NCI-H2196 treated with DMSO at 0.1 percent for 48 hours (cell line): ENCODE data around the gene LCN15.
"Not testable (repeated sequence)": the region's sequence is repeated elsewhere in the genome, so short reads cannot be mapped to it uniquely, and the experiment has no call there.

Experiments used
- DNase-seq: peaks from one replicate; lab custom pipeline; 2025; ENCODE audit not compliant: unreplicated experiment; lab: John Stamatoyannopoulos, UW

Gene LCN15

DNA sequence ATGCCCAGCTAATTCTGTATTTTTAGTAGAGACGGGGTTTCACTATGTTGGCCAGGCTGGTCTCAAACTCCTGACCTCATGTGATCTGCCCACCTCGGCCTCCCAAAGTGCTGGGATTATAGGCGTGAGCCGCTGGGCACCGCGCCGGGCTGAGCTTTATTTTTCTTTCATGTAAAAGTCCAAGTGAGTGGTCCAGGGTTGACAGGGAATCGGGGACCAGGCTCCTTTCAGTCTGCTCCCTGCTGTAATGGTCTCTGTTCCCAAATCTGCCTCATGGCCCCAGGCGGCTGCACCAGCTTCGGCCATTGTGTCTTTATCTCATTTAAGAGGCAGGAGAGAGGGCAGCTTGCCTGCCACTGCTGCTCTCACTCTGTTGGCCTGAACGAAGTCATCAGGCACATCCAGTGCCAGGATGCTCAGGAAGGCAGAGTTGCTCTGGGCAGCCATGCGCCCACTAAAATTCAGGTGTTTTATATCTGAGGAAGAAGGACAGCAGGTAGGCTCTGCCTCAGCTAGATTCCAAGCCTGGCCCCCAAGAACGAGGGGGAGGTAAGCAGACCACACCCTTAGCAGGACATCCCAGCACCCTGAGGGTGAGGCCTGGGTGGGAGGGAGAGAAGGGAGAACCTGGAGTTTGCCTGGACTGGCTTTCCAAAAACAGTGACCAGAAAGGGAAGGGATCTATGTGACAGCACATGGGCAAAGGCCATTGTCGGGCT is 30.1 kb upstream of the LCN15 start:
- no peak for DNase-seq

DNA sequence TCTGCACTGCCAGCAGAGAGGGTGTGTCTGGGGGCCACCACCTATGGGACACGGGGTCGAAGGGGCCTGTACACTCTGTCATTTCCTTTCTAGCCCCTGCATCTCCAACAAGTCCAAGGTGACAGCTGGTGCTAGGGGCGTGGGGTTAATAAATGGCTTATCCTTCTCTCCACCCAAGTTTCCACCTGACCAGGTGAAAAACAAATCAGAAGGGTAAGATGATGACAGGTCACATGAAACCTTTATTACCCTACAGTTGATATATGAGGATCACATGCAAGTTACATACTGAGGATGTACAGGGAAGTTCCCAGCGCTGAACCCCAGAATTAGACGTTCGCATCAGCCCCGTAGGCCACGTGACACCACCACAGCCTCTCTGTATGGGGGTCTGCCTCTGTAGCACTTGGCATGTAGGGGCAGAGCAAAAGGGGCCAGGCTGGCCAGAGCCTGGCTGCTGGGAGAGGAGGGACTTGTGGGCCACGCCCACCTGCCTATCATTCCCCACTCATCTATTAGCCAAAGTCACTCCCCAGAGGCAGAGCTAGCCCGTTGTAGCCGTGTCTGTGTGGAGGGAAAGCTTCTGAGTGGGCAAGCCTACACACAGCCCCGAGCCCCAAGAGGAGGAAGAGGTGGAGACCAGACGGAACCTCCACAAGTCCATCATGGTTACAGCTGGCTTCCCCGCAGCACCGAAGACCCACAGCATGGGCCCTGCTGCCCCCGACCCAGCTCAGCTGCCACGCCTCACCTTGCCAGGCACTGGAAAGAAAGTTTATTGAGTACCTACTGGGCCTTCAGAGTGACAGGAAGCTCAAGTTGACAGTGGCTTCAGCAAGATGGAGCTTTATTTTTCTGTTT is 29.0 kb upstream of the LCN15 start:
- no peak for DNase-seq

DNA sequence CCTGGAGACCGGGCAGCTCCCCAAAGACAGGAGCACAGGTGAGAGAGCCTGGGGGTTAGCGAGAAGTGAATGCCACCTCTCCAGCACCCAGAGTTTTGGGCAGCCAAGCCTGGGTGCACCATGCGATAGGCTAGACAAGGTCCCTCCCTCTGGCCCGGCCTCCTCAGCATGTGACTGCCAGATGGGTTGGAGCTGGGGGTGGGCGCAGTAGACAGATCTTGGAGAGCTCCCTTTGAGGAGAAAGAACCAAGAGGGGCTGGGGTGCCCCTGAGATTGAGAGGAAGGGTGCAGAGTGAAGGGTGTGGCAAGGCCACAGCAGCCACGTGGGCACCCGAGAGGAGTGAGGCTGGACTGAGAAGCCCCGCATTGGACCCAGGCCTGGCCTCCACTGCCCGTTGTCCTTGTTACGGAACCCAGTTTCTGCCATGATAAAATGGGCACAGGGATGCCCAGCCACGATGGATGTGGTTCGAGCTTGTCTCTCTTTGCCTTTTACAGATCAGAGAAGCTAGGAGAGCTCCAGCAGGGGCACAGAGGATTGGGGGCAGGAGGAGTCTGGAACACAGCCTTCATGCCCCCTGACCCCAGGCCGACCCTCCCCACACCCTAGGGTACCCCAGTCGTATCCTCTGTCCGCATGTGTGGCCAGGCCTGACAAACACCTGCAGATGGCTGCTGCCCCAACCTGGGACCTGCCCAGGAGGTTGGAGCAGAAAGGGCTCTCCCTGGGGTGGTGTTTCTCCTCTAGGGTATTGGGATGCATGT is 28.2 kb upstream of the LCN15 start:
- DNase-seq, result no peak

DNA sequence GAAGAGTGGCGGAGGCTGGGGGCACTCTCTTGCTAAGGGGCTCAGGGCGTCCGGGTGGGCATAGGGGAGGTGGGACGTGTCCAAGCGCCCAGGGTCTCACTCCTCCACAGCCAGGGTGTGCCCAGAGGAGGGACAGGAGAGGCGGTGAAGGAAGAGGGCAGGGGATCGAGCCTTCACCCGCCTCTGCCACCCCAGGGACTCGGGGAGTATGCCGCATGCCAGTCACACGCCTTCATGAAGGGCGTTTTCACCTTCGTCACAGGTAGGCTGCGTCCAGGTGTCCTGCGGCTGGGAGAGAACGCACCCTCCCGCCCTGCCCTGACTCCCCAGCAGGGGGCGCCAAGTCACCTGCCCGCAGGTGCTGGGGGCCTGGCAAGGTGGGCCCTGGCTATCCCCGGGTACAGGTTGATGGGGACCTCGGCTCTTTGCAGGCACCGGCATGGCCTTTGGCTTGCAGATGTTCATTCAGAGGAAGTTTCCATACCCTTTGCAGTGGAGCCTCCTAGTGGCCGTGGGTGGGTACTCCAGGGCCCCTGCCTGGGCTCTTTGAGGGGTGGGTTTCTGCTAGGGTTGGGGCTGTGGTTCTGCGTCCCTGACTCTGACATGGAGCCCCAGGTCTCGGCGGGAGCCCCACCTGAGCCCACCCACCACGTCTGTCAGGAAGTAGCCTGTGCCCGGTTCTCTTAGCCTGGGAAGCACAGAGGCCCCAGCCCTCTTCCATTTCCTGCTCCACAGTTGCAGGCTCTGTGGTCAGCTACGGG is 27.4 kb upstream of the LCN15 start:
- peak; percentile 61 for DNase-seq

DNA sequence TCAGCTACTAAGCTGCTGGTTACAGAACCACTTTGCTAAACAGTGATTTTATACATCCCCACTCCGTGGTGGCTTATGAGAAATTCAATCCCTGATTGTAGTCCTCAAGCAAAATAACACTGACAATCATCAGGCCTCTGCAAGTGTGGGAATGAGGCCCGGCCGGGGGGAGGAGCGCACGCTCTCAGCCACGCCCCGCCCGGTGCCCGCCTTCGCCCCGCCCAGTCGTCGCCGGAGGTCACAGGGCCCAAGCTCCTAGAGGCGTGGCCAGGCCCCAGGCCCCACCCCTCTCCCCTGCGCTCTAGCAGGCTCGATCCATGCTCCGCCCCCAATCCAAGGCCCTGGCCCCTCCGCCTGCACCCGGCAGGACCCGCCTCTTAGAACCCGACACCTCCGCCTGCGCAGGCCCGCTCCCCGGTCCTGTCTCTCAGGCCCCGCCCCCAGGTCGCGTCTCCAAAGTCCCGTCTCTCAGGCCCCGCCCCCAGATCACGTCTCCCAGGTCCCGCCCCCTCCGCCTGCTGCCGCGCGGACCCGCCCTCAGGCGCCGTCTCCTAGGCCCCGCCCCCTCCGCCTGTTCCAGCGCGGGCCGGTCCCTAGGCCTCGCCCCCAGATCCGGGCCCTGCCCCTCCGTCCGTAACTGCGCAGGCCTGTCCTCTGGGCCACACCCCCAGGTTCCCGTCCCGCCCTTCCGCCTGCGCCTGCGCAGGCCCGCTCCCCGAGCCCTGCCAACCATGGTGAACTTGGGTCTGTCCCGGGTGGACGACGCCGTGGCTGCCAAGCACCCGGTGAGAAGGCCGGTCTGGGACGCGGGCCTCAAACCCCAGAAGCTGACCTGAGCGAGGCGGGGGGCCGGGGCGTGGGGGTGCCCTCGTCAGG is 26.6 kb upstream of the LCN15 start, which contains the start of gene TMEM141:
Gene TMEM141, plus strand, starts transcription at position 705 of the 876 bp plus-strand sequence. Its CDS starts 27 bp downstream, at position 732.
- peak; percentile 99 for DNase-seq

DNA sequence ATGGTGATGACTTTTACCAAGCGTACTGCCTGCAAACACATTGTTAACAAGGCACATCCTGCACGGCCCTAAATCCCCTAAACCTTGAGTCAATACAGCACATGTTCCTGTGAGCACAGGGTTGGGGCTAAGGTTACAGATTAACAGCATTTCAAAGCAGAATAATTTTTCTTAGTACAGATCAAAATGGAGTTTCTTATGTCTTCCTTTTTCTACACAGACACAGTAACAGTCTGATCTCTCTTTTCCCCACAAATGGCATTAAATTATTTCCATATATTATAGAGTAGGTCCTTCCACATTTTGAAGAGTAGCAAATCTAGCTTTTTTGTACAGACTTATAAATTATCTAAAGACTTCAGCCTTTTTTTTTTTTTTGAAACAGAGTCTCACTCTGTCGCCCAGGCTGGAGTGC is 25.2 kb upstream of the LCN15 start:
- no peak for DNase-seq

DNA sequence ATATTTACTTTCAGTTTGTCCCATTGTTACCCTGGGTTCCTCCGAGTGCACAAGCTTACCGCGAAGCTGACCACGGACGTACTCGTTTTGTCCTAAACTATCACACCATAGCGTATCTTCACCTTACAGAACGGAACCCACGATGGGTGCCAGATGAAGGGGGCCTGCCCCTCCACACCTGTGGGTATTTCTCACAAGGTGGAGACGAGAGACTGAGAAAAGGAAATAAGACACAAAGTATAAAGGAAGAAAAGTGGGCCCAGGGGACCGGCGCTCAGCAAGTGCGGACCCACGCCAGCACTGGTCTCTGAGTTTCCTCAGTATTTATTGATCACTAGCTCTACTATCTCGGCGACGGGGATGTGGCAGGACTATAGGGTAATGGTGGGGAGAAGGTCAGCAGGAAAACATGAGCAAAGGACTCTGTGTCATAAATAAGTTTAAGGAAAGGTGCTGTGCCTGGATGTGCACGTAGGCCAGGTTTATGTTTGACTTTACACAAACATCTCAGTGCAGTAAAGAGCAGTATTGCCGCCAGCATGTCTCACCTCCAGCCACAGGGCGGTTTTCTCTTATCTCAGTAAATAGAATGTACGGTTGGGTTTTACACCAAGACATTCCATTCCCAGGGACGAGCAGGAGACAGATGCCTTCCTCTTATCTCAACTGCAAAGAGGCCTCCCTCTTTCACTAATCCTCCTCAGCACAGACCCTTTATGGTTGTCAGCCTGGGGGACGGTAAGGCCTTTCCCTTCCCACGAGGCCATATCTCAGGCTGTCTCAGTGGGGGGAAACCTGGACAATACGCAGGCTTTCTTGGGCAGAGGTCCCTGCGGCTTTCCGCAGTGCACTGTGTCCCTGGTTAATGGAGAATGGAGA is 24.6 kb upstream of the LCN15 start:
- not testable (repeated sequence) for DNase-seq

DNA sequence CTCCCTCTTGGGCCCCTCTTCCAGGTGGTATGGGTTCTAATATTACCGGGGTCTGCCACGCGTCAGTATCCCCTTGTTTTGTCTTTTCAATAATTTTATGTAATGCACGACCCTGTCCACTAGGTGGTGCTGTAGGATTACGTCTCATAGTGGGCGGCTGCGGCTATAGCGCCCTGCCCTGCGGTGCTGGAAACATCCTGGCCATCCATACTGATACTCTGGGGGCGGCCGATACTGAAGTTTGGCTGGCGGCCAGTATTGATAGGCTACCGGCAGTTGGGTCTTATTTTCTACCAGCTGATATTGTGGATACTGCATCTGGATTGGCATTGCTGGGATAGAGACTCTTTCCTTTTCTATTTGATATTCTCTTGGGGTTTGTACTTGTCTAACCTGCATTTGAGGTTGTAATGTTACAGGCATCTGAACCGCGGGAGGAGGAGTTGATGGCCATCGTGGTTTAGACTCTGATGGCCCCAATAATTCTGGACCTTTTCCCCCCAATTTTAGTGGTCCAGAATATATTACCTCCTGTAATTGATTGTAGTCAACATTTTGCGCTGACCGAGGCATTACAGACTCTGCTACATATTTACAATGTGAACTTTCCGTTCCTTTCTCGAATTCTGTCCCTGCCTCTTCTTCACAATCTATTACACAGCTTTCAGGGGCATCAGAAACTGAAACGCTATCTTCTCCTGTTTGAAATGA is 23.5 kb upstream of the LCN15 start:
- DNase-seq, result peak; percentile 58

DNA sequence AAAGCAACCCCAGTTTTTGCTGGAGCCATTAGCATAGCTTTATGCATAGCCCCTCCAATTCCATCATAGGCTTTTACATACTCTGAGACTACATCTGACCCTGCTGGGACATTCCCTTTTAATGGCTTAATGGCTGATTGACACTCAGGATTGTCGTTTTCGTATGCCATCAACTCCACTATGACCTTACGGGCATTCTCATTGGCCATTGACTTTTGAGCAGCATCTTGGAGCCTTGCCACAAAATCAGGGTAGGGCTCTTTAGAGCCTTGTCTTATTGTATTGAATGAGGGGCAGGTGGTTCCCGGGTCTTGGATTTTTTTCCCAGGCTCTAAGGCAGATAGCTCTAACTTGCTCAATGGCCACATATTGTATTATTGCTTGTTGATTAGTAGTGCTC is 22.7 kb upstream of the LCN15 start:
- DNase-seq, result not testable (repeated sequence)

DNA sequence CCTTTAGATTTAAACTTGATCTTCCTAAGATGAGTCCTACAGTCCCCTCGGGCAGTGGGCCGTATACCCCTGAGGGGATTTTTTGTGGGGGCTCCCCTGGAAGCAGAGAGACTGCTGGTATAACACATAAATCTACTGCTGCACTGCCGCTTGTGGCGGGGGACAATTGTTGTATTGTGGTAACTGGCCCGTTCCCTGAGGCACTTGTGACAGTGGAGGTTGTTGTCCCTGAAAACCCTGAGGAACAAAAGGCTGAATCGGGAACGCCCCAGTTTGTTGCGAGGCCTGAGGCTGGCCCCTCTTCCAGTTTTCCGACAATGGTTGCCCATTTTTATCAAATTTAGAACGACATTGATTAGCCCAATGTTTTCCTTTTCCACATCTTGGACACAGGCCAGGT is 22.1 kb upstream of the LCN15 start:
- DNase-seq, result no peak

DNA sequence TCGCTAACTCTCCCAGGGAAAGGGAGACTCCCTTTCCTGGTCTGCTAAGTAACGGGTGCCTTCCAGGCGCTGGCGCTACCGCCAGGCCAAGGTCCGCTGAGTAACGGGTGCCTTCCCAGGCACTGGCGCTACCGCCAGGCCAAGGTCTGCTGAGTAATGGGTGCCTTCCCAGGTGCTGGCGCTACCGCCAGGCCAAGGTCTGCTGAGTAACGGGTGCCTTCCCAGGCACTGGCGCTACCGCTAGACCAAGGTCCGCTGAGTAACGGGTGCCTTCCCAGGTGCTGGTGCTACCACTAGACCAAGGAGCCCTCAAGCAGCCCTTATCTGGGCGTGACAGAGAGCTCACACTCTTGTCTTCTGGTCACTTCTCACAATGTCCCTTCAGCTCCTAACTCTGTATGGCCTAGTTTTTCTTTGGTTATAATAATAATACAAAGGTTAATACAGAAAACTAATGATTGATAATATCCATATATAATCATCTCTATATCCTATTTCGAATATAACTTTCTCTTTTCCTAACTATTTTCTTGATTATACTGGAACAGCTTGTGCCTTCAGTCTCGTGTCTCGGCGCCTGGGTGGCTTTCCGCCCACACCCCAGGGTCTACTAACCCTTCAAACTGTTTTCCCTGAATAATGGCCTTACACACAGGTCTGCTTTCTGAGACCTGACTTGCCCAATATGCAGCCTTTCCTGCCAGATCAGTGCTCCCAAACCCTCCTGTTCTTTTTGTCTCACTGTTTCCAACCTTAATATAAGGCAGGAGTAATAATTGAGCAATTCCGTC is 21.4 kb upstream of the LCN15 start:
- not testable (repeated sequence) for DNase-seq

DNA sequence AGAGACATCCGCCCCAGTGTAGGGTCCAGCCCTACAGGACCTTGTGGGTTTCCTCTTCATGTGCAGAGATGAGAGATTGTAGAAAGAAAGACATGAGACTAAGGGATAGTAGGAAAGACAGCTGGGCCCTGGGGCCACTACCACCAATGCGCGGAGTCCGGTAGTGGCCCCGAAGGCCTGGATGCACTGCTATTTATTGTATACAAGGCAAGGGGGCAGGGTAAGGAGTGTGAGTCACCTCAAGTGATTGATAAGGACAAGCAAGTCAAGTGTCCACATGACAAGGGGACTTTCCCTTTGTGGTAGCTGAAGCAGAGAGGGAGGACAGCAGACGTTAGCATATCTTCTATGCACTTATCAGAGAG is 20.7 kb upstream of the LCN15 start:
- DNase-seq, result no peak

DNA sequence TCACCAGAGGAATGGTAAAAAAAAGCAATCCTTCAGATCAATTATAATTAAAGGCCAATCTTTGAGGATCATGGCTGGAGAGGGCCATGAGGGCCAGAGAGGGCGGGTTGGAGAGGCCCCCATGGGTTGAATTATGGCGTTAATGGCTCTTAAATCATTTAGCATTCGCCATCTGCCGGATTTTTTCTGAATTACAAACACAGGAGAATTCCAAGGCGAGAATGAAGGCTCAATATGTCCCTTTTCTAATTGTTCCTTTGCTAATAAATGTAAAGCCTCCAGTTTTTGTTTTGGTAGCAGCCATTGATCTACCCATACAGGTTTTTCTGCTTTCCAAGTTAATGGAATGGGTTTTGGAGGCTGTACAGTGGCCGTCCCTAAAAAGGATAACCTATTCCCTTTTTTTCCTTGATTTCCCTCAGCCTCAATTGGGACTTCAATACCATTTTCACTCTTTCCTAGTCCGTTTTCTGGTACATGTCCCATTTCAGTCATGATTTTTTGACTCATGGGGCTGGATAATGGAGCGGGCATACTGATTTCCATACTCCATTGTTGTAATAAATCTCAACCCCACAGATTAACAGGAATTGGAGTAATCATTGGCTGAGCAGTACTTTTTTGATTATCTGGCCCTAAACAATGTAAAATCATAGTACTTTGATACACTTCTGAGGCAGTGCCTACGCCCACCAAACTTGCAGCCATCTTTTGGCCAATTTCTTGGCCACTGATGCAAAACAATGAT is 20.1 kb upstream of the LCN15 start:
- DNase-seq, result no peak

DNA sequence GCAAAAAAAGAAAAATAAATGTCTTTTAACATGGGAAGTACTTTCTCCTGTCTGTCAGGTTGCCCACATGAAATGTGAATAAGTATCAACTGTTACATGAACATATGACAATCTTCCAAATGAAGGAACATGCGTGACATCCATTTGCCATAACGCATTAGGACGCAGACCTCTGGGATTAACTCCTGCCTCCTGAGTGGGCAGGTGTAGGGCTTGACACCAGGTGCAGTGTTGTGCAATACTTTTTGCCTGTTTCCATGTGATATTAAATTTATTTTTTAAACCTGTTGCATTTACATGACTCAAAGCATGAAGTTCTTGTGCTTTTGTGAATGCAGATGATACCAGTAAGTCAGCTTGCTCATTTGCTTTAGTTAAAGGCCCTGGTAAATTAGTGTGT is 18.1 kb upstream of the LCN15 start:
- no peak for DNase-seq

DNA sequence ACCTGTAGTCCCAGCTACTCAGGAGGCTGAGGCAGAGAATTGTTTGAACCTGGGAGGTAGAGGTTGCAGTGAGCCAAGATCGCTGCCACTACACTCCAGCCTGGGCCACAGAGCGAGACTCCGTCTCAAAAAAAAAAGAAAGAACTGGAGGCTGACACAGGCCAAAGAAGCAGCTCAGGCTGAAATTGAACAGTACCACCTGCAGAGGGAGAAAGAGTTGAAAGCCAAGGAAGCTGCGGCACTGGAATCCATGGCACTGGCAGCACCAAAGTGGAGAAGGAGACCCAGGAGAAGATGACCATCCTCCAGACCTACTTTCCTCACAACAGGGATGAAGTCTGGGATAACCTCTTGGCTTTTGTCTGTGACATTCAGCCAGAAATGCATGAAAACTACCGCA is 15.5 kb upstream of the LCN15 start:
- no peak for DNase-seq

DNA sequence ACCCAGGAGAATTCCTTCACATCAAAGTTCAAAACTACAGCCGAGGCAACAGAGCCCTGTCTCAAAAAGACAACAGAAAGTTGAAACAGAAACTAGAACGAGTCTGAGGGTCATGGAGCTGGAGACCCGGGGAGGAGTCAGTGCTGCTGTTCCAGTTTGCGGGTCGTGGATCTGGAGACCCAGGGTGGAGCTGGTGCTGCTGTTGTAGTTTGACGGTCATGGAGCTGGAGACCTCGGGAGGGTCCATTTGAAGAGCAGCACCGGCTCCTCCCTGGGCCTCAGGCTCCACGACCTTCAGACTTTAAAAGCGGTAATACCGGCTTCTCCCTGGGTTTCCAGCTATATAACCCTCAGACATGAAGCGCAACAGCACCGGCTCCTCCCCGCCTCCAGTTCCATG is 13.0 kb upstream of the LCN15 start:
- DNase-seq, result no peak

DNA sequence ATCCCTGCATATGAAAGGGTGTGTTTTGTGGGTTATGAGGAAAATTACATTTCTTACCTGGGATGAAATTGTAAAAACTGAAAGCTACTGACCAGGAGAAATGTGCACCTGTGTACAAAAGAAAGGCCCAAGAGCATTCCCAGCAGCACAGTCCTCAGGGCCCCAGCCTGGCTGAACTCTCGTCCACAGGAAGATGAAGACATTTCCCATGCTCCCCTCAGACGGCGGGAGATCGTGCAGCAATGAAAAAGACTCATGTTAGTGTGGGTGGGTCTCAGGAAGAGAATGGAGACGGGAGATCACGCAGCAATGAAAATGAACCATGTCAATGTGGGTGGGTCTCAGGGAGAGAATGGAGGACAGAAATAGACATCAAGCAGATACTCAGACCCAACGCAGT is 12.6 kb upstream of the LCN15 start:
- DNase-seq, result no peak
